Activated CD8-positive, alpha-beta memory T cell treated with anti-CD3 and anti-CD28 coated beads for 48 hours (primary cell): ENCODE data around the gene ARID1B.
"Not testable (repeated sequence)": the region's sequence is repeated elsewhere in the genome, so short reads cannot be mapped to it uniquely, and the experiment has no call there.

Source experiments
- DNase-seq, 3 experiments: peaks; one replicate each; pipeline ENCODE4 v3.0.0-alpha.2; 2020; ENCODE audit warnings: low read depth in 2 of 3, low spot score in 2 of 3

Gene ARID1B

DNA sequence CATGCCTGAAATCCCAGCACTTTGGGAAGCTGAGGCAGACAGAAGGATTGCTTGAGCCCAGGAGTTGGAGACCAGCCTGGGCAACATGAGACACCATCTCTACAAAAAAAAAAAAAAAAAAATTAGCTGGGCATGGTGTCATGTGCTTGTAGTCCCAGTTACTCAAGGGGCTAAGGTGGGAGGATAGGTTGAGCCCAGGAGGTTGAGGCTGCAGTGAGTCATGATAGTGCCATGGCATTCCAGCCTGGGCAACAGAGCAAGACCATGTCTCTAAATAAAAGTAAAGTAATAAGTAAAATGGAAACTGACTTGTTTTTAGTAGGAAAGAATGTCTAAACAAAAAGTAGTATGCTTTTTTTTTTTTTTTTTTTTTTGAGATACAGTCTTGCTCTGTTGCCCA lies 240.7 kb downstream of the ARID1B start:
- no peak for DNase-seq

GRCh38 chr6:157019115-157019641 lies 242.0 kb downstream of the ARID1B start:
- DNase-seq: no peak

- no peak for DNase-seq
Observed at GRCh38 chr6:157019733-157020132, 242.6 kb downstream of the ARID1B start.

DNA sequence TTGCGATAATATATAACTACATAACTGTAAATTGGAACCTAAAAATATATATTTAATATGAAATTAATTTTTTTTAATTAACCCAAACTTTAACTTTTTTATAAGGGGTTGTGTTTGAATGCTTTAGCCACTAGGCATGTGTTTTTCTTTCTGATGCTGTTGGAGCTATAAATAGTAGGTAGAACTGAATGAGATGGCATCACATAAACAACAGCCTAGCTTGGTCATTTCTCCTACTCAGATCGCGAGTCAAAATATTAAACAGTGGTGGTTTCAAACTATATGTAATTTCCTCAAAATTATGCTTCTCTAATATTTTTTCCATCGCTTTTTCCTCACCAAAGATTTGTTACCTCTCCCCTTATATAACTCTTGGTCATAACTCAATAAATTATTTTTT lies 243.2 kb downstream of the ARID1B start:
- DNase-seq: no peak

DNA sequence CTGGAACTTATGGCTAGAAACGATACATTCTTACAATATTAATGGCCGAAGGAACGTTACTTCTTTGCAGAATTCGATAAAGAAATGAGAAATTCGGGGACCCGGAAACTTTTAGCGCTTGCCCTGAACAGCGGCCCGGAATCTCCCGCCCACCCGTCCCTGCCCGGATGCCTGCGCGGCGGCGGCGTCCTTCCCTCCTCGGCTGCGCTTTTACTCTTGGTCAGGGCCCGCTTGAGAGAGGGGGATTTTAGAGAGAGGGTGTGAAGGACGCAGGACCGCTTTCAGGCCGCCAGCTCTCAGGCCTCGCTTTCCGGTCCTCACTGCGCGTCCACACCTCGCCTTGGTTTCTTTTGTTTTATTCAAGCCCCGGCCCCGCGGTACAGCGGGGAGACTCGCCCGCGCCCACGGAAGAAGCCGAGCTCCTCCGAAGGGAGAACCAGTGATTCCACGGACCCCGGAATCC lies 243.7 kb downstream of the ARID1B start:
- no peak for DNase-seq

DNA sequence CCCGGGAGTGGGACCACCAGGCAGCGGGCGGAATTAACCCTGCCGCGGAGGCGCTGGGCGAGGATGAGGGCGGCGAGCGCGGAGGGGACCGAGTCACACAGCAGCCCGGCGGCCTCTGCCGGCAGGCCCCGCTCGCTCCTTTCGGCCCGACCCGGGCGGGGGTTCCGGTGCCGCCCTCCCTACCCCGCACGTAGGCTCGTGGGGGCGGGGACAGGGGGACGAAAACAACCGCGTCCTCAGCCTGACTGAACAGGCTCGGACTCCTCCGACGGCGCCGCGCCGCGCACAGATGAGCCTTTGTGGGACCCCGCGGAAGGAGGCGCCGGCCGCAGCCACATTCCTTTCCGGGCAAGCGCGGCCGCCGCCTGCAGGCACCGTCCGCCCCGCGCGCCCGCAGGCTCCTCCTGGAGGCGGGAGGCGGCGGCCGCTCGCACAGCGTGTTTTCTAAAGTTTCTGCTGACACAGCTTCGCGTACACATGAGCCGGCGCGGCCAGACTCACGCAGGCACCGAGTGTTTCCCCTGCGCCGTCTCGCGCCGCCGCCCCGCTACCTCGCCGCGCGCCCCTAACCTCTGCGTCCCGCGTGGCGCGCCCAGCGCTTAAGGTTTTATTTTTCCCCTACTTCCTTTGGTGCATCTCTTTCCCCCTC lies 244.3 kb downstream of the ARID1B start:
- peak; percentile 74 to 81 (median 77) for DNase-seq

GRCh38 chr6:157021993-157022740 lies 245.0 kb downstream of the ARID1B start:
- peak; percentile 56 to 67 (median 58) for DNase-seq

- no peak for DNase-seq
Observed at GRCh38 chr6:157023958-157024357, 246.8 kb downstream of the ARID1B start.

- no peak for DNase-seq
Observed at GRCh38 chr6:157024745-157025144, 247.6 kb downstream of the ARID1B start.

GRCh38 chr6:157025437-157025836 lies 248.3 kb downstream of the ARID1B start:
- no peak for DNase-seq

DNA sequence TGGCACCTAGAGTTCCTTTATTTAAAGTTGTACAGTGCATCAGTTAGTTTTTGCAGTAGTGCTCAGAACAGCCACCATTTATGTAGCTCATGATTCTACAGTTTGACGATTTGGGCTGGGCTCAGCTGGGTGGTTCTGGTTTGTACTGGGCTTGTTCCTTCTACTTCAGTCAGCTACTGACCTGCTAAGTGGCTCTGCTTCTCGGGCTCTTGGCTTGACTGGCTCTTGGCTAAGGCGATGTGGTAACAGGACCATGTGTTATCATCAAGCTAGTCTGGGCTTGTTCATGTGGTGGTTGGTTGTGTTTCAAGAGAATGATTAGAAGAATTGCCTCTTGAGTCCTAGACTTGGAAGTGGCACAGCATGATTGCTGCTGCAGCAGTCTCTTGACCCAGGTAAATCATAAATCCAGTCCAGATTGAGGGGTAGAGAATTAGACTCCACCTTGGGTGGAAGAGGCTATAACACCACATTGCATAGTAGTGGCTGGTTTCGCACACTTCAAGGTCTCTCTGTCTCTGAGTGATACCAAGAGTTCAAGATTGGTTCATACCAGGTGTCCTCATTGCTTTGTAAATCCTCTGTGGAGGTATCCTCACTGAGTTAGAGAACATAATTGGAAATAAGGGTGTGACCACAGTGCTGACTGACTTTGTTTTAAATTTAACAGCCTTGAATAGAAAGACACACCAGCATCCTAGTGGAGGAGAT lies 253.0 kb downstream of the ARID1B start:
- no peak for DNase-seq

DNA sequence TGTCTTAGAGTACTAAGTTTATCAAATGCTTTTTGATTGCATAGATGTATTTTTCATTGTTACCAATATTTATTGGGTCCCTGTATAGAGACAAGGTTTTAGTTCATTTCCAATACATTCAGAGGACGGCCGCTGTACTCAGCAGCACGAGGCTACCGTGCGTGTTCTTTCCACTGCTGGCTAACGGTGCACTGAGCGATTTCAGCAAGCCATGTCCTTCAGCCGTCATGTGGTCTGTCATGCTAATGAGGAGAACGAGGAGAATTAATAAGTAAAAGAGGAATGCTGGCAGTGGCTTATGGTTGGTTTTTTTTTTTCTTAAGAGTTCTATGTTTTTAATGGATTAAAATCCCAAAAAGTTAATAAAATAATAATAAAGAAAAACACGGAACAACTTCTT lies 253.6 kb downstream of the ARID1B start:
- DNase-seq: no peak

DNA sequence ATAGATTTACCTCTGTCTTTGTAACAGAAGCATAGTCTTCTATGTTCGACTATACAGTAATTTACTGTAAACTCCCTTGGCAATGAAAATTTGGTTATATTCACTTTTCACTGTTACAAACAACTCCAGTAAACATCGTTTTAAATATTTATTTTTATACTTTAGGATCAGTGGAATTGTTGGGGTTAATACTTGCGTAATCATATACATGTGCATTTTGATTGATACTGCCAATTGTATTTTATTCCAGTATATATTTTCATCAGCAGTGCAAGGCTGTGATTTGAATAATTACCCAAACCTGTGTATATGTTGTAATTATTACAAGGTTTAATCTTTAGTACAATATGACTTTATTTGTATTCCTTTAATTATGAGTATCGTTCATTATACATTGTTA lies 255.7 kb downstream of the ARID1B start:
- no peak for DNase-seq

- DNase-seq: no peak
Observed at GRCh38 chr6:157033428-157034140, 256.4 kb downstream of the ARID1B start.

GRCh38 chr6:157034436-157035230 lies 257.5 kb downstream of the ARID1B start:
- DNase-seq: no peak

DNA sequence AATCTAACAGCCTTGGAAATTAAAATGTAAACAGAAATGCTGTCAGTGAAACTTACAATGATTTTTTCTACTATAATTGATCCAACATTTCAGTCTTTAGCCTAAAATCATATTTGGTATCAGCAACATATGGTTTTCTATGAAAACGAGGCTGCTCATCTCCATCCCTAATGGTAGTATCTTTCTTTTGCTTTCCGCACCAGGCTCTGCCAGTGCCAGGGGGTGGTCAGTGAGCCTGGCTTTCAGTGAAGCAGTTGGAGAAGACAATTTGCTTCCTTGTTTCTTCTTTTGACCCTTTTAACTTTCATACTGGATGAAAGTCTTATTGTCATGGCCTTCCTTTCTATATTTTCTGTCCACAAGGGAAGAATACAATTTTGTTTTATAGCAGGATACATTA lies 258.4 kb downstream of the ARID1B start:
- DNase-seq: no peak

GRCh38 chr6:157036245-157036711 lies 259.1 kb downstream of the ARID1B start:
- DNase-seq: no peak

DNA sequence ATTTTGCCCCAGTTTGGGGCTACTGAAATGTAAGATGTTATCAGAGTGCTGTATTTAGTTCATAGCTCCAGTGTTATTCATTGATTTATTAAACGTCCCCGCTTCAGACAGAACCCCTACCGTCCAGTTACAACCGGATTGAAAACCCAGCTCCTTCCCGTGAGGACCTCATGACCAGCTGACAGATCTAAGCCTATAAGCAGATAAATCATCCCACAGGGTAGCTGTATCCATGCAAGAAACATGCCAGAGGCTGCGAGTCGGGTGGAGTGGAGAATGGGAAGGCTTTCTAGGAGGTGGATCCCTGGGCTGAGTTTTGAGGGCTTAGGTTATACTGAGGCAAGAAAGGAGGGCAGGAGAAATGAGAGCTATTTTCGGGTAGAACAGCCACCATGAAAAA lies 260.0 kb downstream of the ARID1B start:
- DNase-seq: no peak

DNA sequence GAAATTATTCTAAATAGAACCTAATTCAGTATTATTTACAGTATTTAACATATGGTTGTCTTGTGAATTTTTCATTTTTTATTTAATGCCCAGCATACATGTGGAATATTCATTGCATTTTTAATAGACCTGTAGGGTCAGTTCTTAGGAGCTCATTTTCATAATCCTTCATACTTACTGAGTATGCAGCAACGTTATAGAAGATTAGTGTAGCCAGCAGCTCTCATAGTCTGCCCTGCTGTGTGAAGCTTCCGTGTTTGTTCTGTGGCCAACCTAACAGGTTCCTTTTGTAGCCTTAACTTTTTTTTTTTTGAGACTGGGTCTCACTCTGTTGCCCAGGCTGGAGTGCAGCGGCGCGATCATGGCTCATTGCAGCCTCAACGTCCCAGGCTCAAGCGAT lies 261.4 kb downstream of the ARID1B start:
- no peak for DNase-seq

DNA sequence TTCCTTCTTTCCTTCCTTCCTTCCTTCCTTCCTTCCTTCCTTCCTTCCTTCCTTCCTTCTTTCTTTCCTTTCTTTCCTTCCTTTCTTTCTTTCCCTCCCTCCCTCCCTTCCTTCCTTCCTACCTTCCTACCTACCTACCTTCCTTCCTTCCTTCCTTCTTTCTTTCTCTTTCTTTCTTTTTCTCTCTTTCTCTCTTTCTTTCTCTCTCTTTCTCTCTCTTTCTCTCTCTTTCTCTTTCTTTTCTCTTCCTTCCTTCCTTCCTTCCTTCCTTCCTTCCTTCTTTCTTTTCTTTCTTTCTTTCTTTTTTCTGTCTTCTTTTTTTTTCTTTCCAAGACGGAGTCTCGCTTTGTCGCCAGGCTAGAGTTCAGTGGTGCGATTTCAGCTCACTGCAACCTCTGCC lies 262.5 kb downstream of the ARID1B start:
- not testable (repeated sequence) for DNase-seq
